NCI-H510A (cell line): ENCODE data around the gene ACOXL.
"Not testable (repeated sequence)": the region's sequence is repeated elsewhere in the genome, so short reads cannot be mapped to it uniquely, and the experiment has no call there.

ENCODE experiments used
- DNase-seq: peaks from one replicate; lab custom pipeline; 2025; lab: John Stamatoyannopoulos, UW

The ACOXL gene

GRCh38 chr2:110732422-110733413 is at the start of gene ACOXL:
TSS of gene ACOXL (plus strand) at chr2:110732573. CDS start at chr2:110768390, 35,817 bp downstream.
- peak; percentile 78 for DNase-seq

DNA sequence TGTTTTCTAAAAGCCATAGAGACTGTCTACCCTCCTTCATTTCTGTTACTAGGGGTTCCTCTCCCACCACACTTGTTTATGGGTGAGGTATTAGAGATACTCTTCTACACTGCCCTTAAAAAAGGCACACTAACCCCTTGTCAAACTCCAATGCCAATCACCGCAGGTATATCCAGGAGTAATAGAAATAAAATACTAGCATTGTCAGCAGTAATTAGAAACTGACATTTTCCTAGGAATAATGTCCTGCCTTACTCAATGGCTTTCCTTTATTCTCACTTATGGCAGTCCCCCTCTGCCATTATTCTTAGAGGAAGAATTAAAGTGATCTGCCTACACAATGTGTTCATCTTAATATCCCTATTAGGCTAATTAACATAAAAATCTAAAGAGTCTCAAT is 49.5 kb upstream of the ACOXL start:
- DNase-seq: no peak

DNA sequence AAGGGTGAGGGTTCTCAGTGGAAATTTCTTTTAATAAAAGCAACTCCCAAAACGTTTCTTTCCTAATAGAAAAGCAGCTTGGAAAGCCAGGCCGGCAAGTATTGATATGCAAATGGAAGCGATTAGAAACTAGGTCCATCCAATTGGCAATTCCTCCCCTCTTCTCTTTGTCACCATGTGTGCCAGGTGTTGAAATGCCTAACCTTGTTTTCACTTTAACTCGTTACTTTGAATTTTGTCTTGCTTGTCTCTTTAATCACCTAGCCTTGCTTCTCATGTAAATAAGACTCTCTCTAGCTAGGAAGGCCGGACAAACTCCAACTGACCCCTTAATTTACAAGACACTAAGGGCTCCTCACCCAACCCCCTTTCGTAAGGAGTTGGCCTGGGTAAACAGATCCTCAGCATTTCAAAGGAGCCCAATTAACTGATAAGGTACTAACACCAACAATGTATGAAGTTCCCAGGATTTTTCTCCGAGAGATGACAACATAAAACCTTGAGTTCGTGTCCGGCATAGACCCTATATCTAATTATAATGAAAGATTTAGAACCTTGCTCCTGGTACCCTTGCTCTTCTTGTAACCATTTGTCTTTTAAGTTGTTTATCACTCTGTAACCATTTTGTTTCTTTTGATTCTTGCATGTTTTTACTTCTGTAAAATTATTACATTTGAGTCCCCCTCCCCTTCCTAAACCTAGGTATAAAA is 44.4 kb upstream of the ACOXL start:
- DNase-seq: not testable (repeated sequence)

DNA sequence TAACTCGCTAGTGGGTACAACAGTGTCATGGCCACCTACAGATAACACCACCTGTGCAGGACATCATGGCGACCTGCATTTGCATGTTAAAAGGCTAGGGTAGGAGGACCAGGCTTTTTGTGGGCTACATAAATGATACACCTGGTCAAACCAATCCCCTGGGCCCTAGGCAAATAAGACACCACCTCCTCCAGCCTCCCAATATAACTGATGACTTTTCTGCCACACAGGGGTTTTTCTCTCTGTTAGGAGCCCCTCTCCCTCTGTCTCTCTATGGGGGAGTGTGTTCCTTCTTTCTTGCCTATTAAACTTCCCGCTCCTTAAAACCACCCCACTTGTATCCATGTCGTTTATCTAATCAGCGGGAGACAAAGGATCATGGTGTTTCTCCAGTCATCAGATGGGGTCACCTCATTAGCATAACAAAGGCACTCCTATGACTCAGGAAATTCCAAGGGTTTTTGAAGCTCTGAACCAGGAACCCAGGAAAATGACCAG is 43.7 kb upstream of the ACOXL start:
- no peak for DNase-seq

DNA sequence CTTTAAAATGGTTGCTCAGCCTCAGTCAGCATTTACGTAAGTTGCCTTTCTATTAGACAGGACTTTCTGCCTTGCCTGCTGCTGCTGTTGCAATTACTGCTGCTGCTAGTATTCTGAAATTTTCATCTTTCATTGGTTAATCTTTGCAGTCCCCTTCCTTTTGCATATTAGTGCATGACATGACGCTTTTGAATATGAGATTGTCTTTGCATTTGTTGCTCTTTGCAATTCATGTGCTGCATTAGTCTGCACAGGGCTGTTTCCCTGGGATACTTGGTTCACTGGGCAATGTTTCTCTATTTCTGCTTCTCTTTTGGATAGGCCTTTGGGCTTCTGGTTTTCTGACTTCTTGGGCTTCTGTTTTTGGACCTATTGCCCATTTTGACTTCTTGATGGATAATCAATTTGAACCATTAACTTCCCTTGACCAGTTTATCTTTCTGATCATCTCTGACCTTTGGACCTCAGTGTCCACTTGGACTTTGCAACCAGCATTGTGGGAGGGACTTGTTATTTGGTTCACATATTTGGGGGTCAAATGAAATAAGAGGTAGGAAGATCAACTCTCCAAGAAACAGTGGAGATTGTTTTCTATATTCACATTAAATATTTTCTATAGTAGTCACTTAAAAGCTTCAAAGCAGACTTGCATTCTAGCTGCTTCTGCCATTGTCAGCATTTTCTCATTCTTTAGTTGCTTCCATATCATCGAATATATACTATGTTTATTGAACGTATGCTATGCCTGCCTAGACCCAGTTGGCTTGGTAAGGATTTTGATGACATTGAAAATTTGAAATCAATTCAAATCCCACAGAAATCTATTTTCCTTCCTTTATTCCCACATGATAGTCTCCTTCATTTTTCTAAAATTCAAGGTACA is 42.0 kb upstream of the ACOXL start:
- DNase-seq: no peak

GRCh38 chr2:110691612-110692258 is 40.6 kb upstream of the ACOXL start:
- DNase-seq: no peak

DNA sequence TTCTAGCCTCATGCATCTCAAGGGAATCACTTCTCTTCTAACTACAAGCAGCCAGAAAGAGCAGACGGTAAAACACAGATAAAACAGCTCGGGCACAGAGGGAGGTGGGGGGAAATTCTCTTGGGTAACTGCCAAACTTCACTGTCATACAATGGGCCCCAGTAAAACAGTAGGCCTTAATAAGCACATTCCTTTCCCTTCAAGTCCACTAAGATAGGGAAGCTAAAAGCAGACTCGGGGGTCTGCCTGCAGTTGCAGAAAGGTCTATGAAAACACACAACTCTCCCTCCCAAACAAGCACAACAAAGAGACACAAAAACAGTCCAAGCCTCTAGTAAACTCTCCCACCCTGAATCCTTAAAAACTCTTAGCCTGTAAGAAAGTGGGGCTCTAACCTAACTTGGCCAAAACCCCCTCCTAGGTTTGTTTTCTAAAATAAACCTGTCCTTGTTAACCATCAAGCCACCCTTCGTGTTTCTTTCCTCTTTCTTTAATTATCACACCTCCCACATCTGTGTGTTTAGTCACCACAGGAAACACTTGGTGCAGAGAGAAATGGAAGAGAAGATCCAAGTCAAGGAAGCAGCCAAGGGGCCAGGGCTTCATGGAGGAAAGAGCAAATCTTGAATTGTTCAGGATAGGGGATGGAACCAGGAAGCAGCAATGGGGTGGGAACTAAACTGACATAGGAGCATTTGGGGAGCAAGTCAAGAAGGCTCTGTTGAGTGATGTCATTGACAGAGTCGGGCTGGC is 37.1 kb upstream of the ACOXL start:
- not testable (repeated sequence) for DNase-seq

- DNase-seq: not testable (repeated sequence)
These were observed 34.1 kb upstream of the ACOXL start for GRCh38 chr2:110698253-110698652.

GRCh38 chr2:110702514-110703380 is 29.6 kb upstream of the ACOXL start:
- no peak for DNase-seq

DNA sequence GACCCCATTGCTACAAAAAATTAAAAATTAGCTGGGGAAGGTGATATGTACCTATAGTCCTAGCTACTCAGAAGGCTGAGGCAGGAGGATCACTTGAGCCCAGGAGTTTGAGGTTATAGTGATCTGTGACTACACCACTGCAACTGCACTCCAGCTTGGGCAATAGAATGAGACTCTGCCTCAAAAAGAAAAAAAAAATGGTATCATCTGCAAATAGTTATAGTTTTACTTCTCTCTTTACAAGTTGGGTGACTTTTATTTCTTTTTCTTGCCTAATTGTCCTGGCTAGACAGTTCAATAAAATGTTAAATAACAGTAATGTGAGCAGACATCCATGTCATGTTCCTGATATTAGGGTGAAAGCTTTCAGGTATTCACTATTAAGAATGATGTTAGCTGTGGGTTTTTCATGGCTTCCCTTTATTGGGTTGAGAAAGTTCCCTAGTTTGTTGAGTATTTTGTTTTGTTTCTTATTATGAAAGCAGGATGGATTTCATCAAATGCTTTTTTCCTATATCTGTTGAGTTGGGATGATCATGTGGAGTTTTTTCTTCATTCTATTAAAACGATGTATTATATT is 24.9 kb upstream of the ACOXL start:
- no peak for DNase-seq

DNA sequence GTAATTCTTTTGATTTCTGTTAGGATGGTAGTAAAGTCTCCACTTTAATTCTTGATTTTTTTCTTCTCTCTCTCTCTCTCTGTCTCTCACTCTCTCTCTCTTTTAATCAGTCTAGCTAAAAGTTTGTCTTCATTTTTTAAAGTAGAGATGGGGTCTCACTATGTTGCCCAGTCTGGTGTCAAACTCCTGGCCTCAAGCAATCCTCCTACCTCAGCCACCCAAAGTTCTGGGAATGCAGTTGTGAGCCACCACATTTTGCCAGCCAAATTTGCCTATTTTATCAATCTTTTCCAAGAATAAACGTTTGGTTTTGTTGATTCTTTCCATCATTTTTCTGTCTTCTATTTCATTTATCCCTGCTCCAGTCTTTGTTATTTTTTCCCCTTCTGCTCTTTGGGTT is 23.9 kb upstream of the ACOXL start:
- no peak for DNase-seq

GRCh38 chr2:110712737-110713136 is 19.6 kb upstream of the ACOXL start:
- DNase-seq: no peak

DNA sequence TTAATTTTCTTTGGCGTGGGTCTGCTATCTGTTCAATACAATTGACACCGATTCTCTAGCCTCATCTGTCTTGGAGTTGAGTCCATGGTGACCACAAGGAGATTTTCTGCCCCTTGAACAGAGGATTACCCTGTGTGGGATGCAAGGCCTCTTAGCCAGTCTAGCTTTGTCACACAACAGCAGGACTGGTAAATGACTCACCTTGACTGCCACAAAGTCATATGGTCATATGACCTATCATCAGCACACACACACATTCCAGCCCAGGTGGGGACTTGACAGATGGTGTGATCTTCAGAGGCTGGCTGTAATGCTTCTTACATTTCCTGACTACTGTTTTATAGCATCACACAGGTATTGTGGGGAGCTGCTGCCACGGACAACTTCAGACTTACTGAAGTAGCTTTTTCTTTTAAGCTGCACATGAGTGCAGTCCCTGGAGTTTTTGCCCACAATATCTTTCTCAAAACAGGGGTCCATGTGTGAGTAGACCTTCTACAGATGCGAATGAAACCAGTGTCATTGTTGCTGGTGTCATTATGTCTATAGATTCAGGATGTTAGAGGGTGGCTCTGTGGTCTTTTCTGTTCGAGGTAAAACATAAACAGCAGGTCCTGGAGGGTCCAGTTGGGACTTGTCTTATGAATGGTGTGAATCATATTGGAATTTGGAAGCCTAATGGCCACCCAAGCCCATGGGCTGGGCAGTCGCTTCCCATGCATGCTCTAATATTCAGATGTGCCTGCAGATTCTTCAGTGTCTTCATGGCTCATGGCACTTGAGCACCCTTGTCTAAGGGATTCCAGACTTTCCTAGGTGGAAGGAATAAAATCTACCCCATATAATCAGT is 18.6 kb upstream of the ACOXL start:
- DNase-seq: no peak

DNA sequence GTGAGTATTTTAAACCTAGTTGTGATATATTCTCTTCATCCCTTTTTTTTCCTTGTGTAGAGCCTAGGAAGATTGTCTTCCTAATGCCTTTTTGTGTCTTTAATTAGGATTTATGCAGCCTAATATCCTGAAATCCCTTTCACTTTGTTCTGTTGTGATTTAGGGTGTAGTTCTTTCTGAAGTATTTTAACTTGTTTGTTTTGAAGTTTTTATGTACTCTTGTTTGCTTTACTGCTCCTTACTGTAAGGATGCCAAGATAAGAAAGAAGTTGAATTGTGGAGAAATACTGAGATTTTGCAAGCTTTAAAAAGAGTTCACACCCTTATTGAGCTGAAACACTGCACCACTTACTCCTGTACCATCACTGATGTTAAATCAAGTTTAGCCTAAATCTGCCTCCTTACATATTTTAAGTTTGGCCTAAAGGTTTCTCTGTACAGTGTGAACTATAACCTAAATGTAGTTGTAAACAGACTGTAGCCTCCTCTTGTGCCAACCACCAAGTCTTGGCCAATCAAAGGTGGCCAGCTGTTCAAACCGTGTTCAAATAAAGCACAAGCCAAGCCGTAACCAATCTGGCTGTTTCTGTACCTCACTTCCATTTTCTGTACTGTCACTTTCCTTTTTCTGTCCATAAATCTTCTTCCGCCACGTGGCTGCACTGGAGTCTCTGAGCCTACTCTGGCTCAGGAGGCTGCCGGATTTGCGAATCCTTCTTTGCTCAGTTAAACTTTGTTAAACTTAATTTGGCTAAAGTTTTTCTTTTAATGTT is 17.7 kb upstream of the ACOXL start:
- no peak for DNase-seq

DNA sequence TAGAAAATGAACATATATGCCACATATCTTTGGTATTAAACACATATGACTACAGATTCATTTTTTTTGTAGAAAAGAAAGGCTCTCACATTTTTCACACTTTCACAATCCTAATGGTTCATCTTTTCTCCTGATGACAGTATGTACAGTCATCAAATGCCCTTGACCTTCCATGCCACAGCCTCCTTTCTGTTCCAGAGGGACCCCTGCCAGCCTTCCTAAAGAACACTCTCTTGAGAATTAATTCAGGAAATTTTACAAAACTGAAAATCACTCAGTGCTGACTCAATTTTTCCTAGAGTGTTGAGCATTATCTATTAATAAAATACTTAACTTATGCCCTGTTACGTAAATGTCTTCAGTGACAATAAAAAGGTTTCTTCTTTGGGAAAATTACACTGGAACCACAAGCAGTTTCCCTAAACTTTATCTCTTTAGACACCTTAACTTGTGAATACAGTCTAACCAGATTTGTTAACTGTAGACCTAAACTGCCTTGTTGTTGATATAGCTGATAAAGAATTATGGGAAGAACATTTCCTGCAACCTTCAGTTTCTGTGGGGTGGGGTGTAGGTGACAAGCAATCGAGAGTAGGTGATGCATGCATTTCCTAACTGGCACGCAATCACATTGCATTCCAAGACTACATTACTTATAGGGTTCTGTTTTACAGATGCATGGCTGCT is 15.3 kb upstream of the ACOXL start:
- DNase-seq: no peak

- no peak for DNase-seq
These were observed 14.6 kb upstream of the ACOXL start for GRCh38 chr2:110717734-110718133.

DNA sequence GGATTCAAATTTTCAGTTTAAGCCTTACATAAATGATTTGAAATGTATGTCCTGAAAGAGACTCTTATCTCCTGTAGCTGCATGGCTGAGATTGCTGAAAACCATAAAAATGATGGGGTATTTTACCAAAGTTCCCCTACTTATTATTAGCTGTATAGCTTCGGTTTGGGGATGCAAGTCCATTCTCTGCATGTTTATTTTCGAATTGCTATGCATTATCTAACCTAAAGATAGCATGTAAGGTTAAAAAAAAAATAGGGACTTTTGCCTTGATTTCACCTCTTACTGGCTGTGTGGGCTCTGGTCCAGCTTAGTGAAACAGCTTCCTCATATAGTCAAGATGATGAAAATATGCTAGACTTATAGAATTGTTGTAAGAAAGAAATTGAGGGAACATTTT is 14.0 kb upstream of the ACOXL start:
- DNase-seq: no peak
